ENCODE data around the gene STAT1.

STAT1 gene

GRCh38 chr2:191013932-191014652 is at the start of gene STAT1:
Gene STAT1, minus strand, starts transcription at chr2:191014171. Its CDS starts 4,168 bp downstream, at chr2:191010003.
- peaks cover 39% of the 10 kb centered on the region for H3K4me1 ChIP-seq (ENCODE audit: insufficient read depth, low read length, poor library complexity, severe bottlenecking)

DNA sequence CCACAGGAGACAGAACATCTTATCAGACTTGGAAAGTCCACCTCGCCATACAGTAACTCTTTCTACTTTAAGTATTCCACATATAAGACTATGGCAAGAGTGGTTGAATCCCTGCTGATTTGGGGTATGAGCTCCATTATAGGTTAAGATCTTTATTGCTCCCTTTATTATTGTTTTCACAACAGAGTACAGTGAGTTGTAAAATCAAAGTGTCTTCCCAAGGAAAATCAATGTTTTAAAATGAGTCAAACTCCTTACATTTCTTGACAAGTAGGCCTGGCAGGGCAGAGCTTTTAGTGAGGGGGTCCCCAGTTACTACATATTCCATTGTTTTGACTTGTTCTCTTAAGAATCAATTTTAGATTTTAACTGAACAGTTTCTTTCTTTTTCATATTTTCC is 49.6 kb upstream of the STAT1 start:
- peaks cover 87% of the 10 kb centered on the region for H3K4me1 ChIP-seq (ENCODE audit: insufficient read depth, low read length, poor library complexity, severe bottlenecking)
- no peaks in the 10 kb centered on the region for H4K20me1 ChIP-seq (ENCODE audit: insufficient read depth, low read length, poor library complexity, severe bottlenecking)
- H3K4me3 ChIP-seq (ENCODE audit: low read length, poor library complexity, severe bottlenecking) = peak overlapping the region; percentile 68
- no peaks in the 10 kb centered on the region for H3K9me2 ChIP-seq (replicated peaks; ENCODE audit: low read depth, low read length)
- no peaks in the 10 kb centered on the region for H3K27me3 ChIP-seq (ENCODE audit: insufficient read depth, low read length, poor library complexity, severe bottlenecking)
- TF ChIP-seq EZH2phosphoT487 (IDR thresholded peaks at IDR 0.05; ENCODE audit: borderline replicate concordance) = no peak
- TF ChIP-seq, protein P1, sequence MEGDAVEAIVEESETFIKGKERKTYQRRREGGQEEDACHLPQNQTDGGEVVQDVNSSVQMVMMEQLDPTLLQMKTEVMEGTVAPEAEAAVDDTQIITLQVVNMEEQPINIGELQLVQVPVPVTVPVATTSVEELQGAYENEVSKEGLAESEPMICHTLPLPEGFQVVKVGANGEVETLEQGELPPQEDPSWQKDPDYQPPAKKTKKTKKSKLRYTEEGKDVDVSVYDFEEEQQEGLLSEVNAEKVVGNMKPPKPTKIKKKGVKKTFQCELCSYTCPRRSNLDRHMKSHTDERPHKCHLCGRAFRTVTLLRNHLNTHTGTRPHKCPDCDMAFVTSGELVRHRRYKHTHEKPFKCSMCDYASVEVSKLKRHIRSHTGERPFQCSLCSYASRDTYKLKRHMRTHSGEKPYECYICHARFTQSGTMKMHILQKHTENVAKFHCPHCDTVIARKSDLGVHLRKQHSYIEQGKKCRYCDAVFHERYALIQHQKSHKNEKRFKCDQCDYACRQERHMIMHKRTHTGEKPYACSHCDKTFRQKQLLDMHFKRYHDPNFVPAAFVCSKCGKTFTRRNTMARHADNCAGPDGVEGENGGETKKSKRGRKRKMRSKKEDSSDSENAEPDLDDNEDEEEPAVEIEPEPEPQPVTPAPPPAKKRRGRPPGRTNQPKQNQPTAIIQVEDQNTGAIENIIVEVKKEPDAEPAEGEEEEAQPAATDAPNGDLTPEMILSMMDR (conservative IDR thresholded peaks at IDR 0.05; ENCODE audit: low read length) = no peak
- H3K36me3 ChIP-seq (ENCODE audit: insufficient read depth, low read length) = no peaks in the 10 kb centered on the region
- H3K9ac ChIP-seq (ENCODE audit: low read depth, low read length, poor library complexity, severe bottlenecking) = peak overlapping the region; percentile 74
- no peaks in the 10 kb centered on the region for H3K9me3 ChIP-seq (ENCODE audit: insufficient read depth, low read depth, low read length)
- H2AFZ ChIP-seq (ENCODE audit: low read length) = no peak overlapping the region
- peaks cover 22% of the 10 kb centered on the region for H3F3A ChIP-seq (ENCODE audit: low read depth)
- peak overlapping the region; percentile 76 for H3K4me2 ChIP-seq (ENCODE audit: low read depth, low read length, poor library complexity, severe bottlenecking)
- 0 out of 2 replicates have a peak, but pooled peaks cover 4% of the 10 kb centered on the region for H3K79me2 ChIP-seq (ENCODE audit: insufficient read depth, low read length)

More at GRCh38 chr2:191013932-191014652, at the start of gene STAT1:
- H4K20me1 ChIP-seq (ENCODE audit: insufficient read depth, low read length, poor library complexity, severe bottlenecking) = peaks cover 14% of the 10 kb centered on the region
- H3K4me3 ChIP-seq (ENCODE audit: low read length, poor library complexity, severe bottlenecking) = peak within 1 kb of the TSS; percentile 81
- no peaks in the 10 kb centered on the region for H3K36me3 ChIP-seq (ENCODE audit: insufficient read depth, low read length)
- no peaks in the 10 kb centered on the region for H3K9me2 ChIP-seq (replicated peaks; ENCODE audit: low read depth, low read length)
- no peak for TF ChIP-seq EZH2phosphoT487 (IDR thresholded peaks at IDR 0.05; ENCODE audit: borderline replicate concordance)
- TF ChIP-seq, protein P1 (conservative IDR thresholded peaks at IDR 0.05; ENCODE audit: low read length) = no peak
- H2AFZ ChIP-seq (ENCODE audit: low read length) = peak within 1 kb of the TSS; percentile 89
- peak within 1 kb of the TSS; percentile 84 for H3K9ac ChIP-seq (ENCODE audit: low read depth, low read length, poor library complexity, severe bottlenecking)
- peaks cover 38% of the 10 kb centered on the region for H3K79me2 ChIP-seq (ENCODE audit: insufficient read depth, low read length)
- no peaks in the 10 kb centered on the region for H3K9me3 ChIP-seq (ENCODE audit: insufficient read depth, low read depth, low read length)
- H3K4me2 ChIP-seq (ENCODE audit: low read depth, low read length, poor library complexity, severe bottlenecking) = peak within 1 kb of the TSS; percentile 99
- no peaks in the 10 kb centered on the region for H3K27me3 ChIP-seq (ENCODE audit: insufficient read depth, low read length, poor library complexity, severe bottlenecking)
- no peaks in the 10 kb centered on the region for H3F3A ChIP-seq (ENCODE audit: low read depth)

- H3K9ac ChIP-seq (ENCODE audit: low read depth, low read length, poor library complexity, severe bottlenecking) = peak overlapping the region; percentile 65
- H3K4me3 ChIP-seq (ENCODE audit: low read length, poor library complexity, severe bottlenecking) = peak overlapping the region; percentile 50
- H3K4me2 ChIP-seq (ENCODE audit: low read depth, low read length, poor library complexity, severe bottlenecking) = peak overlapping the region; percentile 68
Observed at GRCh38 chr2:191061381-191061980, 47.5 kb upstream of the STAT1 start.

More at GRCh38 chr2:191061381-191061980, 47.5 kb upstream of the STAT1 start:
- Histone ChIP-seq H3K36me3 (ENCODE audit: insufficient read depth, low read length) (no peaks in the 10 kb centered on the region), H3K79me2 (ENCODE audit: insufficient read depth, low read length) (0 out of 2 replicates have a peak, but pooled peaks cover 4% of the 10 kb centered on the region), H4K20me1 (ENCODE audit: insufficient read depth, low read length, poor library complexity, severe bottlenecking) (no peaks in the 10 kb centered on the region), H2AFZ (ENCODE audit: low read length) (peak overlapping the region; percentile 36), H3K9me2 (replicated peaks; ENCODE audit: low read depth, low read length) (no peaks in the 10 kb centered on the region), H3K9me3 (ENCODE audit: insufficient read depth, low read depth, low read length) (no peaks in the 10 kb centered on the region), H3K27me3 (ENCODE audit: insufficient read depth, low read length, poor library complexity, severe bottlenecking) (no peaks in the 10 kb centered on the region), H3F3A (ENCODE audit: low read depth) (peaks cover 19% of the 10 kb centered on the region), H3K4me1 (ENCODE audit: insufficient read depth, low read length, poor library complexity, severe bottlenecking) (peaks cover 68% of the 10 kb centered on the region)
- TF ChIP-seq, protein P1 (conservative IDR thresholded peaks at IDR 0.05; ENCODE audit: low read length) = no peak
- TF ChIP-seq EZH2phosphoT487 (IDR thresholded peaks at IDR 0.05; ENCODE audit: borderline replicate concordance) = no peak

Measured in Loucy (cell line).